Activated naive CD4-positive, alpha-beta T cell treated with anti-CD3 and anti-CD28 coated beads, Interleukin-2, amount 50 U/mL, for 24 hours (primary cell): ENCODE measurements around the gene ASB18.
"Not testable (repeated sequence)": the region's sequence is repeated elsewhere in the genome, so short reads cannot be mapped to it uniquely, and the experiment has no call there.

Experiments
- H3K27ac Mint-ChIP-seq: one replicate; pipeline ENCODE4 v1.8.0; 2021; ENCODE audit warnings: mild to moderate bottlenecking, mixed read lengths
- H3K27me3 Mint-ChIP-seq: one replicate; pipeline ENCODE4 v1.8.0; 2021; ENCODE audit warnings: mixed read lengths
- H3K36me3 Mint-ChIP-seq: one replicate; pipeline ENCODE4 v1.8.0; 2021; ENCODE audit warnings: mixed read lengths
- H3K4me1 Mint-ChIP-seq: one replicate; pipeline ENCODE4 v1.8.0; 2021; ENCODE audit warnings: mixed read lengths
- H3K4me3 Mint-ChIP-seq: one replicate; pipeline ENCODE4 v1.8.0; 2021; ENCODE audit warnings: mild to moderate bottlenecking, mixed read lengths
- H3K9me3 Mint-ChIP-seq: one replicate; pipeline ENCODE4 v1.8.0; 2021; ENCODE audit warnings: mixed read lengths

The ASB18 gene

DNA sequence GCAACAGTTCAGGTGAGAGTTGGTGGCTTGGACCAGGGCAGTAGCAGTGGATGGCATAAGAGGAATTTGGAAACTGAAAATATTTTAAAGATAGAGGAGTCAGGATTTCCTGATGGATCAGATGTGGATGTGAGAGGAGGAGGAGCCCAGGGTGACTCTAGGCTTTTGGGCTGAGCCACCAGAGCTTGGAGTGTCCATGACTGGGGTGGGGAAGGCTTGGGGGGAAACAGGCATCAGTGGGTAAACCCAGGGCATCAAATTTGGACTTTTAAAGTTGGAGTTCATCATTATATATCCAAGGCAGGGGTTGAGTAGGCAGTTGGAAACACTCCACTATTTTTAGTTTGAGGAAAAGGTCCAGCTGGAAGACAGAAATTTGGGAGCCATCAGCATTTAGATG lies 27.3 kb upstream of the ASB18 start:
- H3K27me3 Mint-ChIP-seq: peaks cover 13% of the 10 kb centered on the region
- H3K27ac Mint-ChIP-seq: no peak overlapping the region
- H3K36me3 Mint-ChIP-seq: no peaks in the 10 kb centered on the region
- H3K9me3 Mint-ChIP-seq: no peaks in the 10 kb centered on the region
- no peaks in the 10 kb centered on the region for H3K4me1 Mint-ChIP-seq
- H3K4me3 Mint-ChIP-seq: no peak overlapping the region

DNA sequence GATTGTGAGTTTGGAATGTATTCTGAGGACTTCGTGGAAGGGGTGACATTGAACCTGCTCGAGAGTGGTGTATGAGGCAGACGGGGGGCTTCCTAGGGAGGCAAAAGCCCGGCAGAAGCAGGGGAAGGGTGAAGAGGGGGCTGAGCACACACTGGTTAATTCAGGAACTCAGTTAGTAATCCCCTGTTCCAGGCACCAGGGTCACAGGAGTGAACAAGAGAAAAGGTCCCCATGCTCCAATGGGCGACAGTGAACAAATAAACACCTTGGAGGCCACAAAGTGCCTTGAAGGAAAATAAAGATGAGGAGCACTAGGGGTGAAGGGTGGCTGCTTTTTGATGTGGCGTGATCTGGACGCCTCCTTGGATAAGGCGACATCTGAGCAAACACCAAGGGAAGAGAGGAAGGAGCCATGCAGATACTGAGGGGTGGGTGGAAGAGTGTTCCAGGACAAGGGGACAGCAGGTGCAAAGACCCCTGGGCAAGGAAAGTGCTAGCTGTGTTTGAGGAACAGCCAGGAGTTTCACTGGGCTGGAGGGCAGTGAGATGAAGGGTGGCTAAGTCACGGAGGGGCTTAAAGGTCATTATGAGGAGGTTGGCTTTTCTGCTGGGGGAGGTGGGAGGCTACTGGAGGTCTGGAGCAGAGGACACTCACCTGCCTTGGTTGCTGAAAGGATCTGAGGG lies 26.7 kb upstream of the ASB18 start:
- H3K4me1 Mint-ChIP-seq: no peaks in the 10 kb centered on the region
- no peaks in the 10 kb centered on the region for H3K36me3 Mint-ChIP-seq
- H3K27me3 Mint-ChIP-seq: peaks cover 13% of the 10 kb centered on the region
- H3K9me3 Mint-ChIP-seq: no peaks in the 10 kb centered on the region
- no peak overlapping the region for H3K27ac Mint-ChIP-seq
- no peak overlapping the region for H3K4me3 Mint-ChIP-seq

DNA sequence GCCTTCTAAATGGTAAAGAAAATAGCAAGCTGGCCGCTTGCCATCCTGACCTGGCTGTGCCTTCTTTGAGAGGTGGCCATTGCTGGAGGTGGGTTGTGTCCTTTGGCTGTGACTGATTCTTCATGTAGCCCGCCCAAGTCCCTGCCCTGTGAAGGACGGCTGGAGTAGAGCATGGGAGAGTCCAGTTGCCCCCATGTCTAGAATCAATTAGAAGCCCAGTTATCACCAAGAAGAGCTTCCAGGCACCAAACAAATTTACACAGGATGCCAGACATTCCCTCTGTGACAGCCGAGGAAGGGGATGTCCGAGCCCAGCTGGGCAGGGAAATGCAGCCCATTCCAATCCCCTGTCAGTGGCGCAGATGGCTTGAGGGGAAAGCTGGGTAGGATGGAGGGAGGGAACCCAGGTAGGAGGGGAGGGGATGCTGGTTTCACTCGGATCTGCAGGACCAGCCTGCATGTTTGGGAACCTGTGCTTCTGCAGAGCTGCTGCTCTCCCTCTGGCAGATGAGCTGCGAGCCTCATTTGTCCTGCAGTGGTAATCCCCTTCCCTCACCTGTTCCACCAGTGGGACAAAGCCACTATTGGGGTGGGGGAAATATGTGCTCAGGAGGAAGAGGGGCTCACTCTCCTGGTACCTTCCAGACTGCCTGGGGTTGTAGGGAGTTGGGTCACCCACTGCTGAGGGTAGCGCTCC lies 25.7 kb upstream of the ASB18 start:
- Mint-ChIP-seq H3K9me3 (no peaks in the 10 kb centered on the region), H3K36me3 (no peaks in the 10 kb centered on the region), H3K27me3 (peaks cover 13% of the 10 kb centered on the region), H3K4me3 (no peak overlapping the region), H3K4me1 (no peaks in the 10 kb centered on the region), H3K27ac (no peak overlapping the region)

DNA sequence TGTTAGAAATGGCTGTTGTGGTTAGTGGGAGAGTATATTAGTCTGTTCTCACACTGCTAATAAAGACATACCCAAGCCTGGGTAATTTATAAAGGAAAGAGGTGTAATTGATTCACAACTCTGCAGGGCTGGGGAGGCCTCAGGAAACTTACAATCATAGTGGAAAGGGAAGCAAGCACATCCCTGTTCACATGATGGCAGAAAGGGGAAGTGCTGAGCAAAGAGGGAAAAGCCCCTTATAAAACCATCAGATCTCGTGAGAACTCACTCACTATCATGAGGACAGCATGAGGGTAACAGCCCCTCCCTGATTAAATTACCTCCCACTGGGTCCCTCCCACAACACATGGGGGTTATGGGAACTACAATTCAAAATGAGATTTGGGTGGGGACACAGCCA lies 24.2 kb upstream of the ASB18 start:
- H3K27me3 Mint-ChIP-seq: peaks cover 17% of the 10 kb centered on the region
- H3K27ac Mint-ChIP-seq, H3K4me3 Mint-ChIP-seq, H3K9me3 Mint-ChIP-seq, H3K4me1 Mint-ChIP-seq, H3K36me3 Mint-ChIP-seq: not testable (repeated sequence)

DNA sequence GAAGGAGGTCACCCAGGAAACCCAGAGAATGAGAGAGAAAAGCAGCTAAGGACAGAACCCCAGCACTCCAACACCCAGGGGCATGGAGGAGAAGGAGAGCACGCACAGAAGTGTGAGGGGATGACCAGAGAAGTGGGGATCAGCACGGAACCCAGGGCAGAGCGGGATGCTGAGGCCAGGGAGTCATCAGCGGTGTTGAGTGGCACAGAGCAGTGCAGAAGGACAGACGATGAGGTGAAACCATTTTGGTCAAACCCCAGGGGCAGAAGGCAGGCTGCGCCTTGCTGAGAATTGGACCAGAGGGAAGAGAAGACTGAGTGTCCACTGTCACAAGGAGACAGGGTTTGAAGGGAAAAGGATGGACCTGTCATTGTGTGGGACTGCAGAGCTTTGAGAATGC lies 23.4 kb upstream of the ASB18 start:
- Mint-ChIP-seq H3K36me3 (no peaks in the 10 kb centered on the region), H3K27ac (no peak overlapping the region), H3K4me1 (no peaks in the 10 kb centered on the region), H3K9me3 (peaks cover 7% of the 10 kb centered on the region), H3K4me3 (no peak overlapping the region), H3K27me3 (peaks cover 19% of the 10 kb centered on the region)

DNA sequence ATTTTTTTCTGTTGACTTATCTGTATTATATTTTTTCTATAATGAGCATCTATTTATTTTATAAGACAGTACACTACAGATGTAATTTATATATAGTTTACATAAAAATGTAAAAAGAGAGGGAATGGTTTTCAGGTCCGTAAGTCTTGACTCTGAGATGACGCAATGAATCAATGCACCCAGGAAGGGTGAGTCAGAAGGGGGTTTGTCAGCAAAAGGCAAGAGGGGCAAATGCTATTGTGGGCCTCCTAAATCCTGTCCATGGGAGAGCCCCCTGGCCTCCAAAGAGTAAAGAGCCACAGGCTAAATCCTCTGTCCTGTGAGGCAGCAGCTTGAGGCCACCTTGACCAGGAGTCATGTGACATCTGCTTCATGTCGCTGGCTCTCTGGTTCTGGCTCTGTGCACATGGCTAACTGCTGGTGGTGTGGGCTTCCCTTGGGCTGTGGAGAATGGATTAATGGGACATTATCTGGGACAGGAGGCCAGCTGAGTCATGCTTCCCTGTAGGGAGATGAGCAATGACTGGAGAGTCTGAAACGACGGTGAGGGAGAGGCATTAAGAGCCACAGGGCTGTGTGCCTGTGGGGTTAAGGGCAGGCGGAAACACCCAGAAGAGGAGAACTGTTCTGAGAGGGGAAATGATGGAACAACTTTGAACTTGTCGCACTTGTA lies 22.8 kb upstream of the ASB18 start:
- H3K9me3 Mint-ChIP-seq: peaks cover 9% of the 10 kb centered on the region
- H3K27me3 Mint-ChIP-seq: peaks cover 22% of the 10 kb centered on the region
- H3K27ac Mint-ChIP-seq: no peak overlapping the region
- H3K4me1 Mint-ChIP-seq: no peaks in the 10 kb centered on the region
- no peaks in the 10 kb centered on the region for H3K36me3 Mint-ChIP-seq
- H3K4me3 Mint-ChIP-seq: no peak overlapping the region

DNA sequence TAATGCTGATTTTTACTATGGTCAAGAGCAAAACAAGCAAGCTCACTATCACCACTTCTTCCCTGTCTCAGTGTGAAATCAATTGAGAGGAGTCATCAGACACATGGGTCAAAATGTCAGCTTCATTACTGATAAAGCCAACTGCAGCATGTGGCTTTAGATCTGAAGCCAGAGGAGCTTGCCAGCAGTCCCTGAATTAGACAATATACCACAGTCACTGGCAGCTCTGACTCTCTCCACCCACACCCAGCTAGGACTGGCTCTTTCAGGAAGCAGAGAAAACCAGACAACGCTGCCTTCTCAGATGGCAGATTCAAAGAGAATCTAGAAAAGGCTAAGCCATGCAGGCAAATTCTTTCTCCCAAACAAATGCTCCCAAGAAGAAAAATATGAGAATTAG lies 20.0 kb upstream of the ASB18 start:
- Mint-ChIP-seq H3K9me3 (peaks cover 18% of the 10 kb centered on the region), H3K27ac (no peak overlapping the region), H3K27me3 (peaks cover 24% of the 10 kb centered on the region), H3K4me3 (no peak overlapping the region), H3K36me3 (no peaks in the 10 kb centered on the region), H3K4me1 (no peaks in the 10 kb centered on the region)

DNA sequence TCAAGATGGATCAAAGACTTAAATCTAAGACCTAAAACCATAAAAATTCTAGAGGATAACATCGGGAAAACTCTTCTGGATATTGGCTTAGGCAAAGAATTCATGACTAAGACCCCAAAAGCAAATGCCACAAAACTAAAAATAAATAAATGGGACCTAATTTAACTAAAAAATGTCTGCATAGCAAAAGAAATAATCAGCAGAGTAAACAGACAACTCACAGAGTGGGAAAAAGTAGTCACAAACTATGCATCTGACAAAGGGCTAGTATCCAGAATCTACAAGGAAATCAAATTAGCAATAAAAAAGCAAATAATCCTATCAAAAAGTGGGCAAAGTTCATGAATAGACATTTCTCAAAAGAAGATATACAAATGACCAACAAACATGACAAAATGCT lies 18.2 kb upstream of the ASB18 start:
- Mint-ChIP-seq H3K9me3 (peaks cover 18% of the 10 kb centered on the region), H3K27me3 (peaks cover 31% of the 10 kb centered on the region), H3K4me1 (no peaks in the 10 kb centered on the region), H3K36me3 (no peaks in the 10 kb centered on the region), H3K27ac (no peak overlapping the region), H3K4me3 (no peak overlapping the region)

DNA sequence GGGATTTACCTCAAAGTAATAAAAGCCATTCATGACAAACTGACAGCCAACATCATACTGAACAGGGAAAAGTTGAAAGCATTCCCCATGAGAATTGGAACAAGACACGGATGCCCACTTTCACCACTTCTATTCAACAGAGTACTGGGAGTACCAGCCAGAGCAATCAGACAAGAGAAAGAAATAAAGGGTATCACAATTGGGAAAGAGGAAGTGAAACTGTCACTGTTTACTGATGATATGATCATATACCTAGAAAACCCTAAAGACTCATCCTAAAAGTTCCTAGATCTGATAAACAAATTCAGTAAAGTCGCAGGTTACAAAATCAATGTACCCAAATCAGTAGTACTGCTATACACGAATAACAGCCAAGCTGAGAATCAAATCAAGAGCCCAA lies 17.2 kb upstream of the ASB18 start:
- Mint-ChIP-seq H3K36me3 (no peaks in the 10 kb centered on the region), H3K4me1 (no peaks in the 10 kb centered on the region), H3K27ac (no peak overlapping the region), H3K9me3 (peaks cover 18% of the 10 kb centered on the region), H3K27me3 (peaks cover 34% of the 10 kb centered on the region), H3K4me3 (no peak overlapping the region)

DNA sequence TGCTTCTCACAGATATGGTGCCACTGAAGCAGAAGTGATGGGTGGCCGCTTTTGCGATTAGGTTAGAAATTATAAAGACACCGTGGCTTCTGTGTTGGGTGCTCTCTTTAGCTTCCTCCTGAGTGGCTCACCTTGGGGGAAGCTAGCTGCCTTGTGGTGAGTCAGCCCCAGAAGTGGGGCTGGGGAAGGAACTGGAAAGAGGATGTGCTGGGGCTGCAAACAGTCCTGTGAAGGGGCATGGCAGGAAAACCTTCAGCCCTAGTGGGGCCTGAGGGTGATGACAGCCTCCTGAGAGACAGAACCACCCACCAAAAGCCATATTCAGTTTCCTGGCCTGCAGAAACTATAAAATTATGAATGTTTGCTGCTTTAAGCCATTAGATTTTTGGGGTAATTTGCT lies 8.9 kb upstream of the ASB18 start:
- Mint-ChIP-seq H3K9me3 (peaks cover 6% of the 10 kb centered on the region), H3K36me3 (no peaks in the 10 kb centered on the region), H3K4me1 (no peaks in the 10 kb centered on the region), H3K27ac (no peak overlapping the region), H3K27me3 (peaks cover 26% of the 10 kb centered on the region), H3K4me3 (no peak overlapping the region)

DNA sequence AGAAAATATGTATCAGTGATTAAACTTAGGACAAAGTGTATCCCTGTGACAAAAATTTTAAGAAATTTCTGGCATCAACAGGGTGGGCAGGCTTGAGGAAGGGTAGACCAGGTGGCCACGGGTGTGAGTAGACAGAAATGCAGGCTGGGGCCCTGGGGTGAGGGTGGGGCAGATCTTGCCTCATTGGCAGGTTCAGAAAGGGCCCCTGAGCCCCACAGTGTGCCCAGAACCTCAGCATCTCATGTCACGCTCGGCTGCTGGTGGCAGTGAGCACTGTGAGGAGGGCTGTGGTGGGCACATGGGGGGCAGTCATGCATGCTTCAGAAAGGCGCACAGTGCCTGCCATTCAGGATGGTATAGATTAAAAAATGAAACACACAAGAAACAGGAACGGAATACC lies 7.6 kb upstream of the ASB18 start:
- Mint-ChIP-seq H3K4me3 (no peak overlapping the region), H3K36me3 (no peaks in the 10 kb centered on the region), H3K4me1 (no peaks in the 10 kb centered on the region), H3K27me3 (peaks cover 16% of the 10 kb centered on the region), H3K9me3 (peaks cover 6% of the 10 kb centered on the region), H3K27ac (no peak overlapping the region)

DNA sequence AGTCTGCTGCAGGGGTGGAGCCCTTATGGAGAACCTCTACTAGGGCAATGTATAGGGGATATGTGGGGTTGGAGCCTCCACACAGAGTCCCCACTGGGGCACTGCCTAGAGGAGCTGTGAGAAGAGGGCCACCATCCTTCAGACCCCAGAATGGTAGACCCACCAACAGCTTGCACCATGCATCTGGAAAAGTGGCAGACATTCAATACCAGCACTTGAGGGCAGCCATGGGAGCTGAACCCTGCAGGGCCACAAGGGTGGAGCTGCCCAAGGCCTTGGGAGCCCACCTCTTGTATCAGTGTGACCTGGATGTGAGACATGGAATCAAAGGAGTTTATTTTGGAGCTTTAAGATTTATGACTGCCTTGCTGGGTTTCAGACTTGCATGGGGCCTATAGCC lies 5.7 kb upstream of the ASB18 start:
- H3K4me1 Mint-ChIP-seq, H3K9me3 Mint-ChIP-seq, H3K36me3 Mint-ChIP-seq, H3K4me3 Mint-ChIP-seq, H3K27ac Mint-ChIP-seq: not testable (repeated sequence)
- peaks cover 12% of the 10 kb centered on the region for H3K27me3 Mint-ChIP-seq

DNA sequence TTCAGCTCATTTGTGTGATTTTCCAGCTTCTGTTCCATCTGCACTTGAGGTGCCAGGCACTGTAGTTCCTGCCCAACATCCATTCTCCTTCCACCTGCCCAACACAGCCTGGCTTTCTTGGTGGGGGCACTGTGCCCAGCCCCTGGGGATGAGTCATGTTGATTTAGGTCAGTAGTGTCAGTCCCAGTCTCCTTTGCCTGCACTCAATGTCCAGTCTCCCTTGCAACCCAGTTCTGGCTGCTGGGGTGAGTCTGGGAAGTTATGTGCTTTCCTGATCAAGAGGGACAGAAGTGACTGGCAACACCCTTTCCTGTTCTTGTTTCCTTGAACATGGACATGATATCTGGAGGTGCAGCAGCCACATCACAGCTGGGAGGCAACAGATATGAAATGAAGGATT lies 1.5 kb upstream of the ASB18 start:
- no peaks in the 10 kb centered on the region for H3K4me1 Mint-ChIP-seq
- H3K36me3 Mint-ChIP-seq: peaks cover 1% of the 10 kb centered on the region
- H3K9me3 Mint-ChIP-seq: peaks cover 6% of the 10 kb centered on the region
- no peak overlapping the region for H3K27ac Mint-ChIP-seq
- H3K27me3 Mint-ChIP-seq: peaks cover 18% of the 10 kb centered on the region
- H3K4me3 Mint-ChIP-seq: no peak overlapping the region

DNA sequence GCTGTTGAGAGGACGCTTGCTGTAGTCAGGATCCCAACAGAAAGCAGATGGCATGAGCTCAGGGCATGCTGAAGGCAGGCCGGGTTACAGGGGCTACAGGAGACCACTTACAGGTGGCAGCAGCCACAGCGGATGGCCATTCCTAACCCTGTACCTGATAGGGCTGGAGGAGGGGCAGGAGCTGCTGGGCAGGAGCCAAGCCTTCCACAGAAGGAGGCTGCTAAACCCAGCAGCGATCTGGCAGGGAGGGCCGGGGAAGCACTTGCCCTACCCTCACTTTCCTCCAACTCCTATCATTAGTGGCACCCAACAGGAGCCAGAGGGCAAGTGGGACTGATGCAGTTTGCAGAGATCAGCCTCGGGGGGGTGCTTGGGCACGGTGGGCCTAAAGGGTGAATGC lies 2.0 kb downstream of the ASB18 start:
- Mint-ChIP-seq H3K9me3 (no peaks in the 10 kb centered on the region), H3K36me3 (peaks cover 1% of the 10 kb centered on the region), H3K27ac (no peak overlapping the region), H3K4me1 (no peaks in the 10 kb centered on the region), H3K27me3 (peaks cover 18% of the 10 kb centered on the region), H3K4me3 (no peak overlapping the region)

DNA sequence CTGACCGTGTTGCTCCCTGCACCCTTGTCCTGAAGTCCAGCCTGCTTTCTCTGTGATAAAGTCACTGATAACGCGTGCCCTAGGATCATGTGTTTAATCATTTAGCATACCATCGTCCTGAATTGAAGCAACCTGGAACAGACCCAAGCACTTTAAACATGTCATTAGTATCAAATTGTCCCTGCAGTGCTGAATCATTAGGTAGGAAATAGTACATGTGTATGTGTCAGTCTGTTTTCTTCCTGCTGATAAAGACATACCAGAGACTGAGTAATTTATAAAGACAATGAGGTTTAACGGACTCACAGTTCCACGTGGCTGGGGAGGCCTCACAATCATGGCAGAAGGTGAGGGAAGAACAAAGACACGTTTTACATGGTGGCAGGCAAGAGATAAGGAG lies 2.8 kb downstream of the ASB18 start:
- peaks cover 1% of the 10 kb centered on the region for H3K36me3 Mint-ChIP-seq
- H3K9me3 Mint-ChIP-seq: no peaks in the 10 kb centered on the region
- H3K4me3 Mint-ChIP-seq: no peak overlapping the region
- H3K4me1 Mint-ChIP-seq: no peaks in the 10 kb centered on the region
- H3K27me3 Mint-ChIP-seq: peaks cover 21% of the 10 kb centered on the region
- no peak overlapping the region for H3K27ac Mint-ChIP-seq

DNA sequence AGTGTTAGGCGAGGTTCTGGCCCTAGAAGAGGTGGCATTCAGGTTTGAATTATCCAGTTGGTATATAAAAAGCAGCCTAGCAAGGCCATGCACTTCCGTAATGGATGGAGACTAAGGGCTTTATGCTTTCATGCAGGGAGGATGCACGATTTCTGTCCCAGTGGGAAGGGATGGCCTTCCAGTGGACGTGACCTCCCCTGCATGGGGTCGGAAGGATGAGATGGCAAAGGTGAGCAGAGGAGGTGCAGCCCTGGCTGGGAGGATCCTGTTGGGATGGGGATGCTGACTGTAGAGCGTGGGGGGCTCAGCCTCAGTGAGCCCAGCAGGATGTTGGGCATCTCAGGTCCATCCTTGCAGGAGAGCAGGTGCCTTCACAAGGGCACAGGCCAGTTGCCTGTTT lies 4.8 kb downstream of the ASB18 start:
- Mint-ChIP-seq H3K4me1 (no peaks in the 10 kb centered on the region), H3K9me3 (no peaks in the 10 kb centered on the region), H3K36me3 (peaks cover 1% of the 10 kb centered on the region), H3K27me3 (peaks cover 20% of the 10 kb centered on the region), H3K4me3 (no peak overlapping the region), H3K27ac (no peak overlapping the region)
